ENCODE data around the gene ANGPTL1. TPM values are rescaled to one million over a fixed set of nuclear protein-coding genes. Genes with fewer than 3 reads are reported as not detected.

The ANGPTL1 gene
- total and polyA plus RNA-seq, 2 of the 13 experiments (the other 11 are each of a cell fraction or from before 2014, with no cell fraction given) = 2.9 to 9.3 TPM

DNA sequence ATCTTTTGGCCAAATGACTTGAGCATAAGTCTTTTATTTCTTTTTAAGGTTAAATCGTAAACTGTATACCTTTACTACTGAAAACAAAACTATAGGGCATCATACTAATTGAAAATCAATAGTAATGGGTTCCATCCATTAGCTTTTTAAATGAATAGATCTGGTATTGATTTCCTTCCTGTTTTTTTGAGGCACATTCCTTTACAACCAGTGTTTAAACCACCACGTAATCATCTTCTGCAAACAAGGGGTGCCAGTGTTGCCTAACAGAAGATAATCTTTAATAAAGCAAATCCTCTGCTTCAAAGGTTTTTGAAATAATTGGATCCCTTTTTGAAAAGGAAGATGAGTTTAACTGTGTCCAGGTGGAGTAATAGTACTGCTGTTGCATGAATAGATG lies 48.7 kb upstream of the ANGPTL1 start (continued):
- TF ChIP-seq, protein P1, sequence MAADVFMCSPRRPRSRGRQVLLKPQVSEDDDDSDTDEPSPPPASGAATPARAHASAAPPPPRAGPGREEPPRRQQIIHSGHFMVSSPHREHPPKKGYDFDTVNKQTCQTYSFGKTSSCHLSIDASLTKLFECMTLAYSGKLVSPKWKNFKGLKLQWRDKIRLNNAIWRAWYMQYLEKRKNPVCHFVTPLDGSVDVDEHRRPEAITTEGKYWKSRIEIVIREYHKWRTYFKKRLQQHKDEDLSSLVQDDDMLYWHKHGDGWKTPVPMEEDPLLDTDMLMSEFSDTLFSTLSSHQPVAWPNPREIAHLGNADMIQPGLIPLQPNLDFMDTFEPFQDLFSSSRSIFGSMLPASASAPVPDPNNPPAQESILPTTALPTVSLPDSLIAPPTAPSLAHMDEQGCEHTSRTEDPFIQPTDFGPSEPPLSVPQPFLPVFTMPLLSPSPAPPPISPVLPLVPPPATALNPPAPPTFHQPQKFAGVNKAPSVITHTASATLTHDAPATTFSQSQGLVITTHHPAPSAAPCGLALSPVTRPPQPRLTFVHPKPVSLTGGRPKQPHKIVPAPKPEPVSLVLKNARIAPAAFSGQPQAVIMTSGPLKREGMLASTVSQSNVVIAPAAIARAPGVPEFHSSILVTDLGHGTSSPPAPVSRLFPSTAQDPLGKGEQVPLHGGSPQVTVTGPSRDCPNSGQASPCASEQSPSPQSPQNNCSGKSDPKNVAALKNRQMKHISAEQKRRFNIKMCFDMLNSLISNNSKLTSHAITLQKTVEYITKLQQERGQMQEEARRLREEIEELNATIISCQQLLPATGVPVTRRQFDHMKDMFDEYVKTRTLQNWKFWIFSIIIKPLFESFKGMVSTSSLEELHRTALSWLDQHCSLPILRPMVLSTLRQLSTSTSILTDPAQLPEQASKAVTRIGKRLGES (CRISPR knock-in tag; IDR thresholded peaks at IDR 0.05; ENCODE audit: borderline replicate concordance) = no peak
- TF ChIP-seq ZNF558 (CRISPR knock-in tag; IDR thresholded peaks at IDR 0.05; ENCODE audit: borderline replicate concordance) (no peak), THYN1 (CRISPR knock-in tag; IDR thresholded peaks at IDR 0.05; ENCODE audit: borderline replicate concordance, low read depth) (no peak), GFI1 (CRISPR knock-in tag; IDR thresholded peaks at IDR 0.05; ENCODE audit: borderline replicate concordance) (peak; percentile 68), ZNF547 (CRISPR knock-in tag; IDR thresholded peaks at IDR 0.05) (no peak), SP4 (CRISPR knock-in tag; IDR thresholded peaks at IDR 0.05) (no peak), ZNF670 (CRISPR knock-in tag; IDR thresholded peaks at IDR 0.05; ENCODE audit: borderline replicate concordance) (no peak), RXRB (CRISPR knock-in tag; IDR thresholded peaks at IDR 0.05; ENCODE audit: borderline replicate concordance) (peak; percentile 73; the same call in 1 of the 2 replicates), CBX5 (CRISPR knock-in tag; IDR thresholded peaks at IDR 0.05; ENCODE audit: borderline replicate concordance) (no peak), PHF21A (CRISPR knock-in tag; IDR thresholded peaks at IDR 0.05) (0 out of 2 replicates have a peak, but pooled peaks have one; percentile 25), HMG20A (CRISPR knock-in tag; IDR thresholded peaks at IDR 0.05; ENCODE audit: borderline replicate concordance) (peak; percentile 81)
- TF ChIP-seq, protein P2, sequence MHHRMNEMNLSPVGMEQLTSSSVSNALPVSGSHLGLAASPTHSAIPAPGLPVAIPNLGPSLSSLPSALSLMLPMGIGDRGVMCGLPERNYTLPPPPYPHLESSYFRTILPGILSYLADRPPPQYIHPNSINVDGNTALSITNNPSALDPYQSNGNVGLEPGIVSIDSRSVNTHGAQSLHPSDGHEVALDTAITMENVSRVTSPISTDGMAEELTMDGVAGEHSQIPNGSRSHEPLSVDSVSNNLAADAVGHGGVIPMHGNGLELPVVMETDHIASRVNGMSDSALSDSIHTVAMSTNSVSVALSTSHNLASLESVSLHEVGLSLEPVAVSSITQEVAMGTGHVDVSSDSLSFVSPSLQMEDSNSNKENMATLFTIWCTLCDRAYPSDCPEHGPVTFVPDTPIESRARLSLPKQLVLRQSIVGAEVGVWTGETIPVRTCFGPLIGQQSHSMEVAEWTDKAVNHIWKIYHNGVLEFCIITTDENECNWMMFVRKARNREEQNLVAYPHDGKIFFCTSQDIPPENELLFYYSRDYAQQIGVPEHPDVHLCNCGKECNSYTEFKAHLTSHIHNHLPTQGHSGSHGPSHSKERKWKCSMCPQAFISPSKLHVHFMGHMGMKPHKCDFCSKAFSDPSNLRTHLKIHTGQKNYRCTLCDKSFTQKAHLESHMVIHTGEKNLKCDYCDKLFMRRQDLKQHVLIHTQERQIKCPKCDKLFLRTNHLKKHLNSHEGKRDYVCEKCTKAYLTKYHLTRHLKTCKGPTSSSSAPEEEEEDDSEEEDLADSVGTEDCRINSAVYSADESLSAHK (CRISPR knock-in tag; IDR thresholded peaks at IDR 0.05; ENCODE audit: borderline replicate concordance) = no peak
- TF ChIP-seq, protein P3, sequence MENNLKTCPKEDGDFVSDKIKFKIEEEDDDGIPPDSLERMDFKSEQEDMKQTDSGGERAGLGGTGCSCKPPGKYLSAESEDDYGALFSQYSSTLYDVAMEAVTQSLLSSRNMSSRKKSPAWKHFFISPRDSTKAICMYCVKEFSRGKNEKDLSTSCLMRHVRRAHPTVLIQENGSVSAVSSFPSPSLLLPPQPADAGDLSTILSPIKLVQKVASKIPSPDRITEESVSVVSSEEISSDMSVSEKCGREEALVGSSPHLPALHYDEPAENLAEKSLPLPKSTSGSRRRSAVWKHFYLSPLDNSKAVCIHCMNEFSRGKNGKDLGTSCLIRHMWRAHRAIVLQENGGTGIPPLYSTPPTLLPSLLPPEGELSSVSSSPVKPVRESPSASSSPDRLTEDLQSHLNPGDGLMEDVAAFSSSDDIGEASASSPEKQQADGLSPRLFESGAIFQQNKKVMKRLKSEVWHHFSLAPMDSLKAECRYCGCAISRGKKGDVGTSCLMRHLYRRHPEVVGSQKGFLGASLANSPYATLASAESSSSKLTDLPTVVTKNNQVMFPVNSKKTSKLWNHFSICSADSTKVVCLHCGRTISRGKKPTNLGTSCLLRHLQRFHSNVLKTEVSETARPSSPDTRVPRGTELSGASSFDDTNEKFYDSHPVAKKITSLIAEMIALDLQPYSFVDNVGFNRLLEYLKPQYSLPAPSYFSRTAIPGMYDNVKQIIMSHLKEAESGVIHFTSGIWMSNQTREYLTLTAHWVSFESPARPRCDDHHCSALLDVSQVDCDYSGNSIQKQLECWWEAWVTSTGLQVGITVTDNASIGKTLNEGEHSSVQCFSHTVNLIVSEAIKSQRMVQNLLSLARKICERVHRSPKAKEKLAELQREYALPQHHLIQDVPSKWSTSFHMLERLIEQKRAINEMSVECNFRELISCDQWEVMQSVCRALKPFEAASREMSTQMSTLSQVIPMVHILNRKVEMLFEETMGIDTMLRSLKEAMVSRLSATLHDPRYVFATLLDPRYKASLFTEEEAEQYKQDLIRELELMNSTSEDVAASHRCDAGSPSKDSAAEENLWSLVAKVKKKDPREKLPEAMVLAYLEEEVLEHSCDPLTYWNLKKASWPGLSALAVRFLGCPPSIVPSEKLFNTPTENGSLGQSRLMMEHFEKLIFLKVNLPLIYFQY (CRISPR knock-in tag; IDR thresholded peaks at IDR 0.05; ENCODE audit: borderline replicate concordance) = no peak
- TF ChIP-seq, protein P4, sequence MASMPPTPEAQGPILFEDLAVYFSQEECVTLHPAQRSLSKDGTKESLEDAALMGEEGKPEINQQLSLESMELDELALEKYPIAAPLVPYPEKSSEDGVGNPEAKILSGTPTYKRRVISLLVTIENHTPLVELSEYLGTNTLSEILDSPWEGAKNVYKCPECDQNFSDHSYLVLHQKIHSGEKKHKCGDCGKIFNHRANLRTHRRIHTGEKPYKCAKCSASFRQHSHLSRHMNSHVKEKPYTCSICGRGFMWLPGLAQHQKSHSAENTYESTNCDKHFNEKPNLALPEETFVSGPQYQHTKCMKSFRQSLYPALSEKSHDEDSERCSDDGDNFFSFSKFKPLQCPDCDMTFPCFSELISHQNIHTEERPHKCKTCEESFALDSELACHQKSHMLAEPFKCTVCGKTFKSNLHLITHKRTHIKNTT (CRISPR knock-in tag; IDR thresholded peaks at IDR 0.05) = no peak
- TF ChIP-seq, protein P5, sequence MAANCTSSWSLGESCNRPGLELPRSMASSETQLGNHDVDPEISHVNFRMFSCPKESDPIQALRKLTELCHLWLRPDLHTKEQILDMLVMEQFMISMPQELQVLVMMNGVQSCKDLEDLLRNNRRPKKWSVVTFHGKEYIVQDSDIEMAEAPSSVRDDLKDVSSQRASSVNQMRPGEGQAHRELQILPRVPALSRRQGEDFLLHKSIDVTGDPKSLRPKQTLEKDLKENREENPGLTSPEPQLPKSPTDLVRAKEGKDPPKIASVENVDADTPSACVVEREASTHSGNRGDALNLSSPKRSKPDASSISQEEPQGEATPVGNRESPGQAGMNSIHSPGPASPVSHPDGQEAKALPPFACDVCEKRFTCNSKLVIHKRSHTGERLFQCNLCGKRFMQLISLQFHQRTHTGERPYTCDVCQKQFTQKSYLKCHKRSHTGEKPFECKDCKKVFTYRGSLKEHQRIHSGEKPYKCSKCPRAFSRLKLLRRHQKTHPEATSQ (CRISPR knock-in tag; IDR thresholded peaks at IDR 0.05; ENCODE audit: borderline replicate concordance) = no peak
- TF ChIP-seq, protein P6, sequence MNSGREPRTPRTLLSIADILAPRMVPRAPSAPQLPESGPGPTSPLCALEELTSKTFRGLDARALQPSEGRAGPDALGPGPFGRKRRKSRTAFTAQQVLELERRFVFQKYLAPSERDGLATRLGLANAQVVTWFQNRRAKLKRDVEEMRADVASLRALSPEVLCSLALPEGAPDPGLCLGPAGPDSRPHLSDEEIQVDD (CRISPR knock-in tag; IDR thresholded peaks at IDR 0.05; ENCODE audit: borderline replicate concordance) = no peak
